NCI-H446 treated with DMSO at 0.1 percent for 48 hours (cell line): ENCODE measurements around the gene USF3.

Source experiments
- DNase-seq: peaks from one replicate; lab custom pipeline; 2025; lab: John Stamatoyannopoulos, UW

Gene USF3

GRCh38 chr3:113695786-113696645 is at the start of gene USF3:
USF3 (minus strand) TSS chr3:113696642; CDS start chr3:113674878, 21,764 bp downstream.
- peak; percentile 35 for DNase-seq

GRCh38 chr3:113745756-113746547 is 49.5 kb upstream of the USF3 start, which contains the start of gene NAA50:
NAA50 (minus strand) TSS chr3:113746249; CDS start chr3:113745949, 300 bp downstream.
- DNase-seq, result peak; percentile 92

DNA sequence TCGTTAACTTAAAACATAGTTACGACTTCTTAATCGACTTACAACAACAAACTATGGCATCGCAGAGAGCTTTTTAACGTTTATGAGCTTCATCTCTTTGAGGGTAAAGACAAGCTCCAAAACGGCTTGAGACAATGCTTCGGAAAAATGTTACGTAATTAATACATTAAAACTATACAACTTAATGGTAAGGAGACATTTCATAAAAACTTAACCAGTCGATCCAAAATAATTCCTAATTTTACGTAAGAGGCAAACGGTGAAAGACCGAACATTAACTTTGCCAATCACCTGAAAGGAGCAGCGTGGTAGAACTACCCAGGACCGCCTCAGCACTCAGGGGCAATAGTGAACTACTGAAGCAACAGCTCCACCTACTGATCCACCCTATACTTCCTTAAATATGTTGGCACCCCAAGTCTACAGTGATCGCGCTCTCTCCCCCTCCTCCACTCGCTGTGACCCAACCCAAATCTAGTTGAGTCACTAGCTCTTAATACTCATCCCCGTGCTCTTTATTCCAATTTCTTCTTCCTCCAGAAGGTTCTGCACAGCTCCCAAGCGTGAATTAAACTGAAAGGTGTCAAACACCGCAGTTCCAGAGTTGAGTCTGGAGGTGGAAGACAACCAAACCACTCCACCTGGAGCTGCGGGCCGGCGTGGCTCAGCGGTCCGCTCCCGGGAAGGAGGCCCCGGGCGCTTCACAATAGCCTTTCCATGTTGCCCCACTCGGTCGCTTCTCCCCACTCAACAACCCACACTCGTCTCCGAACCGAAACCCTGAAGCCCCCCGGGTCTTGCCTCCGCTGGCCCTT is 48.7 kb upstream of the USF3 start:
- peak; percentile 74 for DNase-seq

GRCh38 chr3:113743006-113743630 is 46.7 kb upstream of the USF3 start:
- no peak for DNase-seq

- no peak for DNase-seq
Measured at GRCh38 chr3:113741620-113742019, 45.2 kb upstream of the USF3 start.

DNA sequence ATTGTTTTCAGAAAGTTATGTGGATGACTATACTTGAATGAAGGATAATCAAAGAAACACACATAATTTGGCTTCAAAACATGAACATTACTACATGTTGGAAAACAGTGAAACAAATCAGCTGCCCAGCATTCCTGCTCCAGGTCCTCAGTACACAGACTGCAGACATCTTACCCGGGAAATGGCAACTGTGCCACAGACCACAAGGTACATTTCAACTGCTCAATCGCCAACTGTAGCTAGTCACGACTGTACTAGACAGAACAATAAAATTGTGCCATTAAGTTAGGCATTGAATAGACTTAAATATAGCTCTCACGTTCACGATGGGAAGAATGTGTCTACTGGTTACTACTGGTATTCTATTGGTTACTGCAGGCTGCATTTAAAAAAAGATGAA is 44.6 kb upstream of the USF3 start:
- DNase-seq, result no peak

DNA sequence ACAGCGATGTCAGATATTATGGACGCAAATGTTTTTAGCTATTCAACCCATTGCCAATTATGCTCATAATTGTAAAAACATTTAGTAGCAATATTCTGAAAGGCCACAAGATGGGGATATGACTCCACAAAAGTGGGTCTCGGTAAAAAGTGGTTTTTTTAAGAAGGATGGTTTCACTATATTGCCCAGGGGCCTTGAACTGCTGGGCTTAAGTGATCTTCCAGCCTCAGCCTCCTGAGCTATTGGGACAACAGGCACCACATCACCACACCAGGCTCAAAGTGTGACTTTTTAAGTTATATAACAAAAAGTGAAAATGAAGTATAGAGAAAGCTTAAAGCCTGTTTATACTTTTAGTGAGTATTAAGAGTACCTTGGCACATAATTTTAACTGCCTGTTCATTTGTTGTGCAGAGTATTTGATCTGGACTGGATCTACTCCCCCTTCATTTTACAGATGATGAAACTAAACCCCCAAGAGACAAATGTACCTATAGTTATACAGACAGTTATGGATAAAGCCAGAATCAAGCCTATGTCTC is 40.2 kb upstream of the USF3 start:
- DNase-seq, result peak; percentile 38

DNA sequence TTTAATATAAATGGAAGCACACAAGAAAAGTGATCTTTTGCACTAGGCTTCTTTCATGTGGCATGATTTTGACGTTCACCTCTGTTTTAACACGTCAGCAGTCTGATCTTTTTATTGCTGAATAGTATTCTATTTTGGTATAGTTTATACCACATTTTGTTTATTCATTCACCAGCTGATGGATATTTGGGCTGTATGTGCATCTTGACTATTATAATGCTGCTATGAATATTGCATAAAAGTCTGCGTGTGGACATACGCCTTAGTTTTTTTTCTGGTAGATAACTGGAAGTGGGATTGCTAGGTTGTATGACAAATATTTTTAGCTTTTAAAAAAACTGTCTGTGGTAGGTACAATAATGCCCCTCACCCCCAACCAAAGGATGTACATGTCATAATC is 35.3 kb upstream of the USF3 start:
- DNase-seq, result no peak

GRCh38 chr3:113730550-113730949 is 34.1 kb upstream of the USF3 start:
- no peak for DNase-seq

GRCh38 chr3:113728661-113729060 is 32.2 kb upstream of the USF3 start:
- no peak for DNase-seq

DNA sequence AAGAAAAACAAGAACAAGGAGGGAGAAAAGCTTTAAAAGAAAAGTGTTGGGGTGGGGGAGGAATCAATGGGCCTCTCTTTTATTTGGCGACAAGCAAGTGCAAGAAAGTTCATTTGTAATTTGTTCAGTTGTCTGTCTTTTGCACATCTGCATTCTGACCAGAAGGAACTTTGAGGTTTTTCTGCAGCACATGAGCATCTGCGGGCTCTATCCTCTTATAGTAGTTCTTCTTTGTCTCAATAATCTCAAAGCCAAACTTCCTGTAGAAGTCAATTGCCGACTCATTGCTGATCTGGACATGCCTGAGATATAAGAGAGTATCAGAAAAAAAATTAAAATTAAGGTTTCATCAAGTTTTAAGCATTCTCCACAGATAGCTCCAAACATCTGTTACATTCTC is 25.2 kb upstream of the USF3 start:
- no peak for DNase-seq

- no peak for DNase-seq
Measured at GRCh38 chr3:113719758-113720157, 23.3 kb upstream of the USF3 start.

DNA sequence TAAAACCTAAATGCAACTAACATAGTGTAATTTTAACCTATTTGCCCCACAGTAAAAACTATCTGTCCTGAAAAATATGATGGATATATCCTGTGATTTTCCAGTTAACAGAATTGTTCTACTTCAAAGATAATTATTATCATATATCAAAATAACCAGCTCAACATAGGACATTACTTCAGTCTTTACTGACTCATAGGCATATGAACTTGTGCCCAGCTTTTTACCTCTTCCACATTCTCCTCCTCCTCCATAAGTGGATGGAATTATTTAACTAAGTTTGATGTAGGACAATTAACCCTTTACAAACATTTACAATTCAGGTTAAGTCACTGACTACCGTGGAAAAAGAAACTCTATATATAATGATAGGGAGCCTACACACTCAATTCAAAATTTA is 22.9 kb upstream of the USF3 start:
- DNase-seq, result no peak

GRCh38 chr3:113717818-113718217 is 21.4 kb upstream of the USF3 start:
- no peak for DNase-seq

DNA sequence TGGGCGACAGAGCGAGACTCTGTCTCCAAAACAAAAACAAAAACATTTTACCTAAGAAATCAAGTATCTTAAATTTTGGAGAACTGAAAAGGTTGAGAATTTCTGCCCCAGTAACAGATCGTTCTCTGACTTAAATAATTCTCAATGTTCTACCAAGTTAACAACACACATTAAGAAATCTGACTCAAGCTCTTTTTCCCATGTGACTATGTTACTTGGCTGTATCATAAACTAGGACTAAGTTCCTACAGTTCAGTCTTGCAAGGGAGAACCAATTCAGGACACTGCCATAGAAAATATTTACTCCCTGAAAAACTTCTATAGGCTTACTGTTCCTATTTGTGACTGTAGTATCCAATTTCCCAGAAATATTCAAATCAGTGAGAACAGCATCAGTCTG is 20.9 kb upstream of the USF3 start:
- DNase-seq, result no peak

DNA sequence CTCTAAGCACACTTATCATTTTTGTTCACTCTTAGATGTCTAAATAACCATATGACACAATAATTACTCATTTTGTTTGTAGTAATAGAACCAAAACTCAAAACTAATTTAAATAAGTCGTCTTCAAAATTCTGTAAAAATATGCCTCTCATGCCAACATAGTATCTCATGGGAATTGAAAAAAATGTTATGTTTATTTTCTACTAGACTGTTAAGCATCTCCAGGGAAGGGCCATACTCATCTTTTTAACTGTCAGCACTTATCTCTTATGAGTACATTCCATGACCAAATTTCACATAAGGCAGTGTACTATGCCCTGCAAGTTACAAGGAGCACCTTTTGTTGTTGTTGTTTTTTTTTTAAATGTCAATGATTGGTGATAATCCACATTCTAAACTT is 18.3 kb upstream of the USF3 start:
- DNase-seq, result no peak

DNA sequence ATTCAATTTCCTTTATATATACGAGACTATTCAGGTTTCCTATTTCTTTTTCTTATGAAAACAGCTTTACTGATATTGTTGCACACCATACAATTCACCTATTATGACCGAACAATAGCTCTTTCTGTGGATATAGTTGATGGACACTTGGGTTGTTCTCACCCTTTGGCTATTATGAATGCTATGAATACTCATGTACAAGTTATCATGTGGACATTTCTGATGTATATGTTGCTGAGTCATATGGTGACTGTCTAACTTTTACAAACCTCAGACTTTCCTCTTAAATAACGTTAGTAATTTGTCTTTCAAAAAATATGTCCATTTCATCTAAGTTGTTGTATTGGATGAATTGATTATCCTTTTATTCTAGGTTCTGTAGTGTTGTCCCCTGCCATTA is 15.7 kb upstream of the USF3 start:
- no peak for DNase-seq

- no peak for DNase-seq
Measured at GRCh38 chr3:113707835-113708234, 11.4 kb upstream of the USF3 start.

DNA sequence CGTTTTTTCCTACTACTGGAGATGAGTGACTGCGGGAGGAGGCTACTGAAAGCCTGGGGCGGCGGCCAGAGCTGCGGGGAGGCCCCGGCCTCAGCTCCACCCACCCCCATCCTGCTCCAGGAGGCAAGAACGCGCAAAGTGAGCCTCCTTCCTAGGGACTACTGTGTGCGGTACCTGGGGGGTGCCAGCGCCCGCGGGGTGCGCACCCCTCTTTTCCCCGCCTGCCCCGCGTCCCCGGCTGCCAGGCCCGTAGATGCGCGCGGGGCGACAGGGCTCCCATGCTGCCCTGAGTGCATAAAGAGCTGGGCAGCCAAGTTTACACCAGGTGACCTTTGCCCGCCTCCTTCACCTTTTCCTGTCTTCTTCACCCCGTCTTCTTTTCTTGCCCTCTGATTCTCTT is 2.5 kb upstream of the USF3 start:
- no peak for DNase-seq

DNA sequence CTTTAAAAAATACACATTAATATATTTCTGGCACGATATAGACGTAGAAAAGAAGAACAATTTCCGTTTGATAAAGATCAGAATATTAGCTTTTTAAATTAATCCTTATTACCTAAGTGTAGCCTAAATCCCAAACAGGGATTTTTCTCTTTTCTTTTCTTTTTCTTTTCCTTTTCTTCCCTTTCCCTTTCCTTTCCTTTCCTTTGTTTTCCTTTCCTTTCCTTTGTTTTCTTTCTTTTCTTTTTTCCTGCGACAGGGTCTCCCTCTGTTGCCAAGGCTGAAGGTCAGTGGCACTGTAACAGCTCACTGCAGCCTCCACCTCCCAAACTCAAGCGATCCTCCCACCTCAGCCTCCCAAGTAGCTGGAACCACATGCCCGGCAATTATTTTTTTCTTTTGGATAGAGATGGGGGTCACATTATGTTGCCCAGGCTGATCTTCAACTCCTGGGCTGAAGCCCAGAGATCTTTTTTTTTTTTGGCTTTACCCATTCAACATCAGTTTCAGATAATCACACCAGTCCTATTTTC is 1.8 kb upstream of the USF3 start:
- no peak for DNase-seq

DNA sequence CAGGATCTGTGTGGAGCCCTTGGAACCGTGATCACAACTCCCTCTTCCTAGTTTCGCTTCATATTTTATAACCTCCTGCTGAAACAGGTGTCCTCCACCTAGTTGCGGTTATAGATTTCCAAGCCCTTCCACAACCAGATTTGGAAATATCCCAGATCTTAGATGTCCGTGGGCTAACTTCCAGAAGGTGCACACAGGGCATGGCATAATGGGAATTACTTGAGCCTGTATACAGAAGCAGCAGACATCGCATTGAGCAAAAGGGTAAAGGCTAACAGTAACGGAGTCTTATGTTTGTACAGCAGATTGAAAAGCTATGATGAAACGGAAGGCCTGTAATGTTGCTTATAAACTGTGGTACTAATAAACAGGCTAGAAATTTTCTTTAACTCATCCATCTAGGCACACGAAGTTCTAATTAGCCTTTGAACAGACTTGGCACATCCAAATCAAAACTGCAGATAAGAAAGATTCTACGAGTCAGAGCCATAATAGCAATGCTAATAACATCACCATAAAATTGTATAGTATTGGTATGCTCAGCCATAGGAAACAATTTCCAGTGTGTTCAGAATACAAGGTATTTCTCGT is 1.2 kb upstream of the USF3 start:
- DNase-seq, result no peak
